ENCODE results near the gene MYLK. TPM values are rescaled to one million over a fixed set of nuclear protein-coding genes. Genes with fewer than 3 reads are reported as not detected.

MYLK gene
- total and polyA plus RNA-seq, 9 of the 15 experiments (the other 6 are each of a cell fraction or from before 2014, with no cell fraction given): 0.11 to 0.53 (median 0.18) TPM; not detected in 2

GRCh38 chr3:123759311-123759710, 124.8 kb downstream of the MYLK start (continued):
- TF ChIP-seq KAT7 (CRISPR knock-in tag; IDR thresholded peaks at IDR 0.05; ENCODE audit: borderline replicate concordance) (no peak), FOSL1 (tag; conservative IDR thresholded peaks at IDR 0.05) (no peak)

- DNase-seq (ENCODE audit: extremely low read depth in 1 of 4, low spot score in 3 of 4) (no peak), FAIRE-seq (no peak), ATAC-seq (no peak)
- Histone ChIP-seq H3K4me1 (replicated peaks in 1 of 2; ENCODE audit: control insufficient read depth in 2 of 2, insufficient read depth in 2 of 2, low read length in 2 of 2) (no peaks in the 10 kb centered on the region), H3K4me3 (no peak overlapping the region), H3K36me3 (ENCODE audit: control insufficient read depth, insufficient read depth, low read length) (no peaks in the 10 kb centered on the region), H3K9ac (ENCODE audit: insufficient read depth in 1 of 2, low read depth in 2 of 2, low read length in 2 of 2) (no peak overlapping the region), H3K27me3 (ENCODE audit: control insufficient read depth in 2 of 2, insufficient read depth in 2 of 2, low read length in 2 of 2) (peaks cover 0 to 4% of the 10 kb centered on the region in 2 experiments; a peak in 1 of 5 replicates), H3K79me2 (ENCODE audit: control insufficient read depth, insufficient read depth, low read length) (no peaks in the 10 kb centered on the region), H3K9me3 (replicated peaks; ENCODE audit: control insufficient read depth, insufficient read depth, low read depth, low read length) (no peaks in the 10 kb centered on the region), H3K9me1 (ENCODE audit: control insufficient read depth, insufficient read depth, low read length) (no peaks in the 10 kb centered on the region), H3K27ac (ENCODE audit: extremely low read depth, low read depth, low read length) (no peak overlapping the region), H2AFZ (ENCODE audit: low read depth, low read length) (no peak overlapping the region), H4K20me1 (replicated peaks; ENCODE audit: control insufficient read depth, insufficient read depth, low read length) (no peaks in the 10 kb centered on the region), H3K4me2 (ENCODE audit: insufficient read depth, low read length) (no peak overlapping the region)
- ChIA-PET CTCF (ENCODE audit: low intra/inter-chr PET ratio) (no interaction called here), POLR2A (no interaction called here)
- BruUV-seq (replicated peaks): no TSS peak
- in situ Hi-C loops (cut with MboI) (no loop called here), intact Hi-C loops (cut with micrococcal nuclease) (no loop called here)
- 0% methylated on average over 2 of the region's 2 CpGs for WGBS (ENCODE audit: insufficient coverage, low coverage, missing lambda C conversion rate)
- TF ChIP-seq ZNF354B (CRISPR knock-in tag; IDR thresholded peaks at IDR 0.05) (no peak), TCF3 (CRISPR knock-in tag; IDR thresholded peaks at IDR 0.05) (no peak), GATAD2A (IDR thresholded peaks at IDR 0.05) (no peak), XRCC3 (IDR thresholded peaks at IDR 0.05) (no peak), KLF10 (CRISPR knock-in tag; IDR thresholded peaks at IDR 0.05) (no peak), MED1 (CRISPR knock-in tag; IDR thresholded peaks at IDR 0.05; ENCODE audit: borderline replicate concordance) (no peak), HCFC1 (IDR thresholded peaks at IDR 0.05; ENCODE audit: low read depth, low read length) (no peak), SMAD3 (CRISPR knock-in tag; conservative IDR thresholded peaks at IDR 0.05) (no peak), NFRKB (IDR thresholded peaks at IDR 0.05; ENCODE audit: low read depth) (no peak)
- TF ChIP-seq, protein P1, sequence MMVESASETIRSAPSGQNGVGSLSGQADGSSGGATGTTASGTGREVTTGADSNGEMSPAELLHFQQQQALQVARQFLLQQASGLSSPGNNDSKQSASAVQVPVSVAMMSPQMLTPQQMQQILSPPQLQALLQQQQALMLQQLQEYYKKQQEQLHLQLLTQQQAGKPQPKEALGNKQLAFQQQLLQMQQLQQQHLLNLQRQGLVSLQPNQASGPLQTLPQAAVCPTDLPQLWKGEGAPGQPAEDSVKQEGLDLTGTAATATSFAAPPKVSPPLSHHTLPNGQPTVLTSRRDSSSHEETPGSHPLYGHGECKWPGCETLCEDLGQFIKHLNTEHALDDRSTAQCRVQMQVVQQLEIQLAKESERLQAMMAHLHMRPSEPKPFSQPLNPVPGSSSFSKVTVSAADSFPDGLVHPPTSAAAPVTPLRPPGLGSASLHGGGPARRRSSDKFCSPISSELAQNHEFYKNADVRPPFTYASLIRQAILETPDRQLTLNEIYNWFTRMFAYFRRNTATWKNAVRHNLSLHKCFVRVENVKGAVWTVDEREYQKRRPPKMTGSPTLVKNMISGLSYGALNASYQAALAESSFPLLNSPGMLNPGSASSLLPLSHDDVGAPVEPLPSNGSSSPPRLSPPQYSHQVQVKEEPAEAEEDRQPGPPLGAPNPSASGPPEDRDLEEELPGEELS (CRISPR knock-in tag; IDR thresholded peaks at IDR 0.05; ENCODE audit: borderline replicate concordance): no peak
- TF ChIP-seq, protein P2, sequence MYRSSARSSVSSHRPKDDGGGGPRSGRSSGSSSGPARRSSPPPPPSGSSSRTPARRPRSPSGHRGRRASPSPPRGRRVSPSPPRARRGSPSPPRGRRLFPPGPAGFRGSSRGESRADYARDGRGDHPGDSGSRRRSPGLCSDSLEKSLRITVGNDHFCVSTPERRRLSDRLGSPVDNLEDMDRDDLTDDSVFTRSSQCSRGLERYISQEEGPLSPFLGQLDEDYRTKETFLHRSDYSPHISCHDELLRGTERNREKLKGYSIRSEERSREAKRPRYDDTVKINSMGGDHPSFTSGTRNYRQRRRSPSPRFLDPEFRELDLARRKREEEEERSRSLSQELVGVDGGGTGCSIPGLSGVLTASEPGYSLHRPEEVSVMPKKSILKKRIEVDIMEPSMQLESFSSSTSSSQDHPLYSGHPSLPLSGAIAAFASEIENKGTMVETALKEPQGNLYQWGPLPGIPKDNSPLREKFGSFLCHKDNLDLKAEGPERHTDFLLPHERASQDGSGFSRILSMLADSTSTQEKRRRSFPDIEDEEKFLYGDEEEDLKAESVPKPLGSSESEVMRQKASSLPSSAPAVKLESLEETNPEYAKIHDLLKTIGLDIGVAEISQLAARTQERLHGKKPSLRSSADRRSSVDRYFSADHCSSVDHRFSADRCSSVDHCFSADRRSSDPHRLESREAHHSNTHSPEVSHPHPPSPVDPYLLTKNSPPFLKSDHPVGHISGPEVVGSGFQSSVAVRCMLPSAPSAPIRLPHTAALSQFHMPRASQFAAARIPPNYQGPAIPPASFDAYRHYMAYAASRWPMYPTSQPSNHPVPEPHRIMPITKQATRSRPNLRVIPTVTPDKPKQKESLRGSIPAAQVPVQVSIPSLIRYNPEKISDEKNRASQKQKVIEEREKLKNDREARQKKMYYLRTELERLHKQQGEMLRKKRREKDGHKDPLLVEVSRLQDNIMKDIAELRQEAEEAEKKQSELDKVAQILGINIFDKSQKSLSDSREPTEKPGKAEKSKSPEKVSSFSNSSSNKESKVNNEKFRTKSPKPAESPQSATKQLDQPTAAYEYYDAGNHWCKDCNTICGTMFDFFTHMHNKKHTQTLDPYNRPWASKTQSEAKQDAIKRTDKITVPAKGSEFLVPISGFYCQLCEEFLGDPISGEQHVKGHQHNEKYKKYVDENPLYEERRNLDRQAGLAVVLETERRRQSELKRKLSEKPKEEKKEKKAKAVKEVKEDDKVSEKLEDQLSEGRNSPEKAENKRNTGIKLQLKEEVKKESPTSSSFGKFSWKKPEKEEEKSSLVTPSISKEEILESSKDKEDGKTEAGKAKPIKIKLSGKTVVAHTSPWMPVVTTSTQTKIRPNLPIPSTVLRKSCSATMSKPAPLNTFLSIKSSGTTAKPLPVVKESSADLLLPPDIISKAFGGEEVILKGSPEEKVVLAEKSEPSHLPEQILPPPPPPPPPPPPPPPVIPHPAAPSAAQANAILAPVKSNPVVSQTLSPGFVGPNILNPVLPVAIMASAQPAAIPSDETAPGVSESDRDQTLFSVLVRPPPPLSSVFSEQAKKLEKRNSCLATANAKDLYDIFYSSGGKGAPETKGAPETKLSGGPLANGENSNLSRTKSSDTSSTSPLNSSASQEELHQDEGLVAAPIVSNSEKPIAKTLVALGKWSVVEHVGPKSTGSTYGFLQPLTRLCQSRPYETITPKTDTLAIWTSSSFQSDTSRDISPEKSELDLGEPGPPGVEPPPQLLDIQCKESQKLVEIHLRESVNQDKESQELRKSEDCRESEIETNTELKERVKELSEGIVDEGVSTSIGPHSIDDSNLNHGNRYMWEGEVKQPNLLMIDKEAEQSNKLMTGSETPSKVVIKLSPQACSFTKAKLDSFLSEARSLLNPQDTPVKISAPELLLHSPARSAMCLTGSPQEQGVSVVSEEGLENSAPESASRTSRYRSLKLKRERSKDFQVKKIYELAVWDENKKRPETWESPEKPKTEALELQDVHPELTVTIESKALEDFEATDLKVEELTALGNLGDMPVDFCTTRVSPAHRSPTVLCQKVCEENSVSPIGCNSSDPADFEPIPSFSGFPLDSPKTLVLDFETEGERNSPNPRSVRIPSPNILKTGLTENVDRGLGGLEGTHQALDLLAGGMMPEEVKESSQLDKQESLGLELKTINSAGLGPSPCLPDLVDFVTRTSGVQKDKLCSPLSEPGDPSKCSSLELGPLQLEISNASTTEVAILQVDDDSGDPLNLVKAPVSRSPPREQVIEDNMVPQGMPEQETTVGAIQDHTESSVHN (IDR thresholded peaks at IDR 0.05; ENCODE audit: borderline replicate concordance in 1 of 2, low read depth in 1 of 2): no peak
These were observed 126.0 kb downstream of the MYLK start for GRCh38 chr3:123758081-123758564.

All from K562 (cell line).